ENCODE measurements around the gene MOB3A.
A peak's percentile ranks its signal among the peaks of the same experiment; 100 is the strongest.
"Not testable (repeated sequence)": the region's sequence is repeated elsewhere in the genome, so short reads cannot be mapped to it uniquely, and the experiment has no call there.

Gene MOB3A

DNA sequence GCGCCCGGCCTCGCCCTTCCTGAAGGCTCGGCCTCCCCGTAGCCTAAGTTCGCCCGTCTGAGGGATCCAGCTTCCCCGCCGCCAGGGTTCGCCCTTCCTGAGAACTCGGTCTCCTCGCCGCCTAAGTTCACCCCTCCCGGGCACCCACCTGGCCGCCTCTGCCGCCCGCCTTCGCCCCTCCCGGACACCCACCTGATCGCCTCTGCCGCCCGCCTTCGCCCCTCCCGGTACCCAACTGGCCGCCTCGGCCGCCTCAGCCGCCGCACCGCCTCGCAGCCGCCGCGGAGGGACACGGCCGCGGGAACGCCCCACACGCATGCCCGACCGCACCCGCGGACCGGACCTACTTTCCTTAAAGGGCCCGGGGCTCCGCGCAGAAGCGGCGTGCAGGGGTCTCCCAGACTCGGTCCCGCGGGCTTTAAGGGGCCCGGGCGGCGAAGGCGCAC lies at the start of gene MOB3A:
Gene MOB3A (minus strand): TSS at position 293 of the 446 bp plus-strand sequence. CDS start 17,766 bp downstream, outside the sequence.
- DNase-seq (ENCODE audit: low read depth) = peak; percentile 51

DNA sequence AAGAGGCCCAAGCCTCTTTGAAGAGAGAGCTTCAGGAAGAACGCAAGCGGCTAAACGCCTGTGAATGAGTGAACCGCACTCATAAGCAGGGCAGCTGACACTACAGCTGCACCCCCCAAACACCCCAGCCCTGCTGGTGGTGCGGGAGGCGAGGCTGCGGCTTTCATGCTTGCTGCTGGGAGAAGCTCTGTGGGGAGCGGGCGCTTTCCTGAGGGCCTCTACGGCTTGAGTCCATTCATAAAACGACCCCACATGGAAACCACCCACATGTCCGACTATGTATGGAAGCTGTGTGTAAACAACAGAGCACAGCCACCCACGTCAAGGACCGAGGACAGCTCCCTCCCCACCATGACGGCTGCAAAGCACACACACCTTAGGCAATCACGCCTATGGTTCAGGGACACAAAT lies 49.7 kb upstream of the MOB3A start:
- DNase-seq (ENCODE audit: low read depth) = no peak

DNA sequence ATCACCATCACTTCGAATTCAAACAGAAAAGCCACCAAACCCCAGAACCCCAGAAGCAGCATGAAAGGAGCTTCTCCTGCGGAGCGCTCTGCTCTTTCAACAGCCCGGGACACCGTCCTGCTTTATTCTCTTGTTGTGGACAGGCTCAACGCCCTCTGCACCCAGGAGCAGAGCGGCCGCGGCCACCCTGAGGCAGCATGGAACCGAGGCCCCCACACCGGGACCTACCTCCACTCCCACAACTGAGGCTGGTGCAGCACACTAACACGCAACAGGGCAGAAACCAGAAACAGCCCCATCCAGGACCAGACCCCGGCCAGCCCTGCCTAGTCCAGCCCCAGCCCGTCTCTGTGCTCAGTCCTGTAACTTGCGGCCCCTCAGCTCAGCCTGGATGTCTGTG lies 48.1 kb upstream of the MOB3A start:
- no peak for DNase-seq (ENCODE audit: low read depth)

DNA sequence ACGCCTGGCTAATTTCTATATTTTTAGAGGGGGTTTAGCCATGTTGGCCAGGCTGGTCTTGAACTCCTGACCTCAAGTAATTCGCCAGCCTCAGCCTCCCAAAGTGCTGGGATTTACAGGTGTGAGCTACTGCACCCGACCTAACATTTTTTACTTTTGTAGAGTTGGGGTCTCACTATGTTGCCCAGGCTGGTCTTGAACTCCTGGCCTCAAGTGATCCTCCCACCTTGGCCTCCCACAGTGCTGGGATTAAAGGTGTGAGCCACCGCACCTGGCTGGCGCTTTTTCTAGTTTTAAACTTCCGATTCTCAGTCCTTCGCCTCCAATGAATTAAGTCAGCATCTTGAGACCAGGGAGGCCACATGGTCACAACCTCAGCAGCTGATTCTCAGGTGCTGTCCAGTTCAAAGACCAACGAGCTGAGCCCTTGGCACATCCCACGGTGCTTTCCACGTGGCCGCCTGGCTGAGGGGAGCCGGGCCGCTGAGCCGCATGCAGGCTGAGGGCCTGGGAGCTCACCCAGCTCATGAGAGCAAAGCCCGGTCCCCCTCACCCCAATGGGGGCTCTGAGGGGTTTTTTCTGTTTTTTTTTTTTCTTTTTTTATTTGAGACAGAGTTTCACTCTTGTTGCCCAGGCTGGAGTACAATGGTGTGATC lies 46.2 kb upstream of the MOB3A start:
- no peak for DNase-seq (ENCODE audit: low read depth)

DNA sequence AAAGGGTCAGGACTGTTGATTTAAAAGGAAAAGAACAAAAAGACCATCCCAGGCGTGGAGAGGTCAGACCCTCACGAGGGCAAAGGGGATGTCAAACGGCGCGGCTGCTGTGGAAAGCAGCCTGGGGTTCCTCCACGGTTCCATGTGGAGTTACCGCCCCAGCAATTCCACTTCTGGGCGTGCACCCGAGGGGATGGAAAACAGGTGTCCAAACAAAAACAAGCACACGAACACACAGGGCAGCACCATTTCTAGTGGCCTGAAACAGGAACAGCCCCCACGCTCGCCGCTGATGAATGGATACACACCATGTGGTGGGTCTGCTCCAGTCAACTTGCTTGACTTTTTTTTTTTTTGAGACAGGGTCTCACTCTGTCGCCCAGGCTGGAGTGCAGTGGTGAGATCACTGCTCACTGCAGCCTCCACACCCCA lies 44.0 kb upstream of the MOB3A start:
- DNase-seq (ENCODE audit: low read depth) = no peak

DNA sequence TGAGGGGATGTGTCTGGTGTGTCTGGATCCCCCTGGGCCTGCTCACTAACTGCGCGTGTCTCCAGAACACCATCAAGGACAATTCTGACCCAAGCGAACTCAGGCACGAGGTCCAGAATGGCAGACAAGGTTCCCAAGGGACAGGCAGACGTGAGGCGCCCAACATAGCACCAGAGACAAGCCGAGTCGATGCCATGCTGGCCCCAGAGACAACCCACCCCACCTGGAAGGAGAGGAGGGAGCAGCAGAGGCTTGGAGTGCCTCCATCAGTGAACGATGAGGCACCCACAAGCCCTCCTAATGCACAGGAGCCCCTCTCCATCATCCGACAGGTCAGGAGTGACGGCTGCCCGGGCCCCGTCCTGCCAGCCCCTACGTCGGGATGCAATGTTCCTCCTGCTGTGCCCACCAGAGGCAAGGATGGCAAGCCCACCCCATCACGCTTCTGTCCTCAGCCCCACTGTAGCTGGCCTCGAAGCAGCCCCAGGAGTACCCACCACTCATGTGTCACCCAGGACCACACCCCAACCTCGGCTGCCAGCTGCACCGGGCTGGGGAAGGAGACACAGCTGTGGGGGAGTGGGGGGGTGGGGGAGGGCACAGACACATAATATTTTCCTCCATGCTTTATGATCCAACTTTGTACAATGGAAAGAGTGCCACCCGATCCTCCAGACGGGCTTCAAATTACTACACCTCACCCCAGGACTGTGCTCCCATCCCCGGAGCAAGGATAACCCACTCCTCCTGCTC lies 43.4 kb upstream of the MOB3A start:
- no peak for DNase-seq (ENCODE audit: low read depth)

DNA sequence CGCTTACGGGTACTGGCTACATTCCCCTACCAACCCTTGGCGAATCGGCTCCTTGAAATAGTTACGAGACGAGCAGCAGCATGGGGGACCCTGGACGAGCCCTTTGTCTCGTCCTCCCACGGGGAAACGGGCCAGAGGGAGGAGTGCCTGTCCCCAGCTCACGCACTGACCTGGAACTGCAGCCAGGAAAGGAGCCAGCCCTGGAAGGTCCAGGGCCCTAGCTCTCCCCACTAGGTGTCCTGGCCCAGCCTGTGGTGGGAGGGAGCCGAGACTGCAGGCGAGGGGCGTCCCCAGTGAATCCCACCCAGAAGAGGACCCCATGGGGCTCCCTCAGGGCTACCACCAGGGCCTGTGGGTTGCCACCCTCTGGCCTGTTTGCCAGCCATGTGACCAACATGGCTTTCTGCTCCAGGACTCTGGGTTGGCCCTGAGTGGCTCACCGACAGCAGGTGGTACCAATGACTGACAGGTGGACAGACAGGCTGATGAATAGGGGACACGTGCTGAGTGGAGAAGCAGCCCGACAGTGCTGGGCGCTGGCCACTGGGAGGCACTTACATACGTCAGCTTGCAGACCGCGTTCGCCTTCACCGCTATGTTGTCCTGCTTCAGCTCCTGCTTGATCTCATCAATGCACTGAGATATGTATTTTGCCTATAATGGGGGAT lies 42.1 kb upstream of the MOB3A start:
- no peak for DNase-seq (ENCODE audit: low read depth)

DNA sequence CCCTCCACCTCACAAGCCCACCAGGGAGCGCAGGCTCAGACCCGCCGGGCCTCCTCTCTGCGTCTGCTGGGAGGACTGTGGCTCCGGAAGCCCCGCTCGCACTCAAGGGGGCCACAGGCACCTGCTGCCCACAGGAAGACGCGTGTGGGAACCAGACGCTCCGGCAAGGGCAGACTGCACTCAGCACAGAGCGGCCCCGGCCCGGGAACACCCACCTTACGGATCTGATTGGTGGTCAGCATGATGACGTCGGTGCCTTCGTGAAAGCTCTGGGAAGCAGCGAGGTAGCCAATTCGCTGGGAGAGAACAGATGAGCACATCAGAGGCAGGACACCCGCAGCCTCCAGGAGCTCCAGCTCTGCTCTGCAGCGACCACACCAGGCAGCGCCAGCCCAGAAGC lies 40.7 kb upstream of the MOB3A start:
- DNase-seq (ENCODE audit: low read depth) = no peak

DNA sequence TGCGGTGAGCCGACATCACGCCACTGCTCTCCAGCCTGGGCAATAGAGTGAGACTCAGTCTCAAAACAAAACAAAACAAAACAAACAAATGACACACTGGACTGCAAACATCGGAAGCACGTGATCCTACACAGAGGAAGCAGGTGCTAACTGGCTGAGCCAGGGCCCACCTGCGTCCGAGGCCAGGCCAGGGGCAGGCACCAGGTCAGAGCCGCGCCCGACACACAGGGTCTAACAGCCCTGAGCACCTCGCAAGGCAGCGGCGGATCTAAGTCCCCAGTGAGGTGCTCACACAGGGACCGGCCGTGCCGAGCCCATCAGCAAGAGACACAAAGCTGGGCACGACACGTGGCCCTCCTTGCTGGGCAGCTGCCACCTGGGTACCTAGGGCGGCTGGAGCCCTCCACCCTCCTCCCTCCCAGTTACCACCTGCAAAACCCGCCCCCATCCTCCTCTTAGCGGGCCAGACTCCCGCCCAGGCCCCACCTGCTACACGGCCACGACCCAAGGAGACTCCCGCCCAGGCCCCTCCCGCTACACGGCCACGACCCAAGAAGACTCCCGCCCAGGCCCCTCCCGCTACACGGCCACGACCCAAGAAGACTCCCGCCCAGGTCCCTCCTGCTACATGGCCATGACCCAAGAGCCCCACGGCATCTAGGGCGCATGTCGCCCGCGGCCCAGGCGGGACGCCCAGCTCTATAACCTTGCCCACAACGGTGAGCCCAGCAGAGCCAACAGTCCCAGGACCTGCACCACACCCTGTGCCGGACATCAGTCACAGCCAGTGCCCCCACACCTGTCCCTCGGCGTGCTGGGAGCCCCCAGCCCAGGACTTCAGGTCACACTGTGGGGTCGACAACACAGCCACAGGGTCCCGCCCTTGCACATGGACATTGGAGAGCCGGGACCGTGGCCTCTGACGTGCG lies 39.6 kb upstream of the MOB3A start:
- no peak for DNase-seq (ENCODE audit: low read depth)

DNA sequence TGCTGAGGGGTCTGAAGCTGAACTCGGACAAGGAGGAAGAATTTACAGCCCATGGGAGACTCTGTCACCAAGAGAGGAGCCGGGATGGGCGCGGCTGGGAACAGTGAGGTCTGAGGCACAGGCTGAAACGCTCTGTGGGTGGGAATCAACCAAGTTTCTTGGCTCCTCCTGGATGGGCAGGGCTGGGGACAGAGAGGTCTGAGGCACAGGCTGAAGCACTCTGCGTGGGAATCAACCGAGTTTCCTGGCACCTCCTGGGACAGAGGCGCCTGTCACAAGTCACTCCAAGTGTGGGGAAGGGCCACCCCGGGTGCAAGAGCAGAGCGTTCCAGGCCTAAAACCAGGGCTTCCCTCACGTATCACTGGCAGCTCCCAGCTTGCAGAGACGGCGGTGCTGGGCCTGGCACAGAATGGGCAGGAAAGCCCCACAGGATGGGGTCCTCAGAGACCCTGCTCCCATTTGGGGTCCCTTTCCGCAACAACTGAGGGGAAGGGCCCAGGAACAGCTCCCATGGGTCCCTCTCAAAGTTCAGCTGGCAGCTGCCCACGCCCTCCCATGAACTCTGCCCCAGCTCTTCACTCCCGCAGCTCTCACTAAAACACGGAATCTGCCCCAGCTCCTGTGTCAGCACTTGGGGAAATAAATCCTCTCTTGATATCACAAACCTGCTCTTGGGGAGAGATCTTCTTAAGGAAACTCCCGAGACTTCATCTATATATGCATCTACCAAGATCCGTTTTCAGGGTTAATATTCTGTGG lies 36.8 kb upstream of the MOB3A start:
- no peak for DNase-seq (ENCODE audit: low read depth)

DNA sequence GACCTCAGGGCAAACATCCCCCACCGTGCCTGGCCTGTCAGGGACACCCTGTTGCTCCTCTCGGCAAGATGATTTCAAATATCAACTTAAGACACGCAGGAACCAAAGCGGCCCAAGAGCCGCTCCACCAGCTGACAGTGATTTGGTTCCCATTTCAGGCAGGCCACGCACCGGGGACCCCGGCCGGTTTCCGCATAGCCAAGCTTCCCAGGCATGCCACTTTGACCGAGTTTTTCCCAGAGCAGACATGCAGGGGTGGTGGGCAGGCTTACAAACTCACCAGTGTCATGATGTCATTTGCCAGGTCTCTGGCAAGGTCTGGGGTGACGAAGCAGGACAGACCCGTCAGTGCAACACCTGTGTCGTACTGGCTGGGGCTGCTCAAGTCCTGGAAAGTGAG lies 36.1 kb upstream of the MOB3A start:
- DNase-seq (ENCODE audit: low read depth) = no peak

DNA sequence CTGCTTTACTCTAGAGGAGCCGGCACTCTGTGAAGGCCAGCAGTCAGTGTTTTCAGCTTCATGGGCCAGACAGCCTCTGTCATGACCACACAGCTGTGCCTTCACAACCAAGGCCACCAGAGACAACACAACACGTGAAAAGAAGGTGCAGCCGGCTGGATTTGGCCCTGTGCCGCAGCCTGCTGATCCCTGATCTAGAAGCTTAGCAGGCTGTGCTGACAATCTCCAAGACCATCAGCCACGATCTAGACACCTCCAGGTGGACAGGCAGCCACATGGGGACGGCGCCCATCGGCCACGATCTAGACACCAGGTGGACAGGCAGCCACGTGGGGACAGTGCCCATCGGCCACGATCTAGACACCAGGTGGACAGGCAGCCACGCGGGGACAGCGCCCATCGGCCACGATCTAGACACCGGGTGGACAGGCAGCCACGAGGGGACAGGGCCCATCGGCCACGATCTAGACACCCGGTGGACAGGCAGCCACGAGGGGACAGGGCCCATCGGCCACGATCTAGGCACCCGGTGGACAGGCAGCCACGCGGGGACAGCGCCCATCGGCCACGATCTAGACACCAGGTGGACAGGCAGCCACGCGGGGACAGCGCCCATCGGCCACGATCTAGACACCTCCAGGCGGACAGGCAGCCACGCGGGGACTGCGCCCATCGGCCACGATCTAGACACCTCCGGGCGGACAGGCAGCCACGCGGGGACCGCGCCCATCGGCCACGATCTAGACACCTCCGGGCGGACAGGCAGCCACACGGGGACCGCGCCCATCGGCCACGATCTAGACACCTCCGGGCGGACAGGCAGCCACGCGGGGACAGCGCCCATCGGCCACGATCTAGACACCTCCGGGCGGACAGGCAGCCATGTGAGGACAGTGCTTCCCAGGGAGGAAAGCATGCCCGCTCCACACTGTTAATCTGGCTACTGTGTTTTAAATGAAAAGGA lies 35.2 kb upstream of the MOB3A start:
- not testable (repeated sequence) for DNase-seq (ENCODE audit: low read depth)

DNA sequence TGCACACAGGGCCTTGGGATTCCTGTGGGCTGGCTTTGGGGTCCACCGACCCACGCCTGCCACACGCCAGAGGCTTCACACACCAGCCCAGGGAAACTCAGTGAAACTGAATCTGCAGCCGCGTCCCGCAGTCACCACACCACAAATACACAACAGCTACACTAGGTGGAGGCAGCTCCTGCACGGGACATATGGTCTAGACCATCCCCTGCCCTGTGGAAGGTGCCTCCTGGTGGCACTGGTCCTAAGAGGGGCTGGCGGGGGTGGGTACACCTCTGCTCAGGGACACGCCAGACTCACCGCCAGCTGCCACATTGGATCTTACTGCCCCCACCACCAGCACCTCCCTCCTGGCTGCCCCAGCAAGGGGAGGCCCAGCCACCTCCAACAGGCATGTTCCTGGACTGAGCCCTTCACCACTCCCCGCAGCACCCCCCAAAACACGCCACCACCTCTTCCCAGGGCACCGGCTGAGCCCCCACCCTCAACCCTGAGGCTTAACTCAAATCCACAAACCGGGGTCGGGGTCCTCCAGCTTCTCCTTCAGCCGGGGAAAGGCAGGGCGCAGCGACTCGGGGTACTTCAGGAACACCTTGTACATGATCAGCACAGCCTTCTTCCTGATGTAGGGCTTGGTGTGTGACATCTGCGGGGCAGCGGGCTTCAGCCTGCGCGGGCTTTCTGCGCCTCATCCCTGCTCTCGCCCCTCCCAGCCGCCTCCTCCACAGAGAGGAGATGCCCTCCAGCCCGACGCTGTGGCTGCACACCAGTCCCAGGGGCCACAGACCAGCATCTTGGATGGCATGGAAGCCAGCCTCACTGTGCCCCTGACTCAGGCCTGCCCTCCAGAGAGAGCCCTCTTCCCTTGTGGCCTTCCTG lies 34.0 kb upstream of the MOB3A start:
- DNase-seq (ENCODE audit: low read depth) = no peak

DNA sequence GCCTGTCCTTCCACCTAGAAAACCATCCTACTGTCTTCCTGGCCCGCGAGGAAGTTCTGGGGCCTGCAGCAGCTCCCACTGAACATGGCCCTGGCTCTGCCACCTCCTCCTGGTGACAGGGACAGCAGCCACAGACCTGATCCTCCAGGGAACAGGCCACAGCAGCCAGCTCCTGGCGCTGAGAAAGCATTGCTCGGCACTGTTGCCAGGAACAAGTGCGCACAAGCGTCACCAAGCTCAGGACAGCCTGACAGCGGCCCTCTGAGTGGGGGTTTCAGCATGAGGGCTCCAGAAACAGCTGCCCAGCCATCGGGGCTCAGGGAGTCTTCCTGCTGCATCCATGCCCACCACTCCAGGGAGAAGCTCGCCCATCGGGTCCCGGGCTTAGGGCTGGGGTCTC lies 33.4 kb upstream of the MOB3A start:
- no peak for DNase-seq (ENCODE audit: low read depth)

DNA sequence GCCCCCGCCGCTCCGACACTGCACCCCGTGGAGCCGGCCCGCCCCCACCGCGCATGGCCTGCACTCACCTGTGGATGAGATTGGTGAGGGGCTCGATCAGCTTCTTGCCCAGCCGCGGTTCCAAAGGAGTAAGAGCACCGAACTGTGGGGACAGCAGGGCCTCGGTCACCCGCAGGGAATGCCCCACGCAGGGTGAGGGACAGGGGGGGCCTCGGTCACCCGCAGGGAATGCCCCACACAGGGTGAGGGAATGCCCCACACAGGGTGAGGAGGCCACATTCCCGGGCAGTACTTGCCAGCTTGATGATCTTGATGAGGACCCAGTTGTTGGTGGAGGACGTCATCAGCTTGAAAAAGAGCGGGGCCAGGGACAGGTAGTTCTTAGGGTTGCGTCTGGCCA lies 32.9 kb upstream of the MOB3A start:
- no peak for DNase-seq (ENCODE audit: low read depth)

DNA sequence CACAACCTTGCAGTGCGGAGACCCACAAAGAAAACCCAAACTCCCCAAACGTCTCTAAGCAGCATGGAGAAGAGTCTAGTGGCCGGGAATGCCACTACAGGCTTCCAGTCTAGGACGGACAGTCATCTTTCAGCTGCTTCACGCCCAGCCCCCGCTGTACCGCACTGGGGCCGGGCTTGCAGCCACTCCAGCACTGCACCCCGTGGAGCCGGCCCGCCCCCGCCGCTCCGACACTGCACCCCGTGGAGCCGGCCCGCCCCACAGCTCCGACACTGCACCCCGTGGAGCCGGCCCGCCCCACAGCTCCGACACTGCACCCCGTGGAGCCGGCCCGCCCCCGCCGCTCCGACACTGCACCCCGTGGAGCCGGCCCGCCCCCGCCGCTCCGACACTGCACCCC lies 32.1 kb upstream of the MOB3A start:
- not testable (repeated sequence) for DNase-seq (ENCODE audit: low read depth)

DNA sequence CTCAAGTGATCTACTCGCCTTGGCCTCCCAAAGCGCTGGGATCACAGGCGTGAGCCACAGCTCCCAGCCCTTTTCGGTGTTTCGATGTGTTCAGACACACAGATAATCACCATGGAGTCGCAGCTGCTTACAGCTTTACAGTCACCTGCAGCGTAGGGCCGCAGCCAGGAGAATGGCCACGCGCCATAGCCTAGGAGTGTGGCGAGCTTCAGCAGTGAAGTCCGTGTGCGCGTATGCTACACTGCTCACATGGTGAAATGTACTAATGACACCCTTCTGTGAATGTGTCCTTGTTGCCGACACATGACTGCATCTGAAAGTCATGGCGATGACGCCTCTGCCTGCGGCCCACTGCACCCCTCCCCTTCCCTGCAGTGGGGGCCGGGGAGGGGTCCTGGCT lies 31.6 kb upstream of the MOB3A start:
- DNase-seq (ENCODE audit: low read depth) = no peak

DNA sequence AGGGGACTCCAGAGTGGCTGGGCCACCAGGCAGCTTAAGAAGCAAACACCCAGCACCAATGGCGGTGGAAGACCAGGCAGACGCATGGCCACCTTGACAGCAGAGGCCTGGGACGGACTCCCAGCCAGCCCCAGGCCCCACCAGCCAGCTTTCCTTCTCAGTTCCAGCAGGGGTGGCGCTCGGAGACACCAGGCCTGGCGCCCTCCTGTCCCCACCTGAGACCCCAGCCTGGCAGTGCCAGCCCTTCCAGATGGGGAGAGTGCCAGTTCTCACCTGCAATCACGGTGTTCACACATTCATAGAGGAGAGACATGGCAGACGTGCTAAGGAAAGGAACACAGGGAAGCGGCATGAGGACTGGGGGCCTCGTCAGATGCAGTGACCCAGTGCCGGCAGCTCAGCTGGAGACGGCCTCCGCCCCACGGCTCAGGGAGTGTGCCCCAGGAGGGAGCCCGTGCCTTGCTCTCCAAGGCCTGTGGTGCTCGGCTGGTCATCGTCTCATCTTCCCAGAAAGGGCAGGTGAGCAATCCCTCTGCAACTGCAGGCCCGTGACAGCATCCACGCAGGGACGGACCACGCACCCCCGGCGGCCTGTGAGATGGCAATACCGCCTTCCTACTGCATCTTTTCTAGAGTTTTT lies 30.9 kb upstream of the MOB3A start:
- no peak for DNase-seq (ENCODE audit: low read depth)

Measured in GM04503 (cell line).